A673 (cell line): ENCODE data around the gene DNAH9. TPM values are rescaled to one million over a fixed set of nuclear protein-coding genes. Genes with fewer than 3 reads are reported as not detected.

Source experiments
- BruUV-seq: library from RNA; stranded (reverse); fragments of 400-500 nt; replicated peaks from 2 replicates; lab custom pipeline; 2021; lab: Mats Ljungman, UMichigan
- CTCF ChIA-PET: fragments of 300-600 bp; sonication (Branson Sonifier 250); formaldehyde crosslinking; loops from one replicate; lab custom pipeline; 2022; ENCODE audit warnings: antibody characterized with exemption; lab: Charles Lee
- POLR2A ChIA-PET: fragments of 300-600 bp; sonication (Branson Sonifier 250); formaldehyde crosslinking; loops from one replicate; lab custom pipeline; 2022; ENCODE audit warnings: antibody characterized with exemption; ENCODE audit not compliant: low non-redundant PET; lab: Charles Lee
- DNase-seq: peaks from one replicate; pipeline ENCODE4 v3.0.0-alpha.2; 2015; ENCODE audit warnings: low spot score
- H3K27ac ChIP-seq: fragments of 200-600 bp; sonication (generic); 2 replicates; pipeline ENCODE4 v1.5.1; 2016; ENCODE audit warnings: mixed run types, low read depth, mild to moderate bottlenecking, mixed read lengths, antibody characterized with exemption, low read length; ENCODE audit not compliant: poor library complexity, severe bottlenecking
- H3K27me3 ChIP-seq: fragments of 200-600 bp; sonication (generic); replicated peaks from 2 replicates; pipeline ENCODE4 v1.6.1; 2017; ENCODE audit warnings: mixed run types, low read depth, mild to moderate bottlenecking, mixed read lengths, antibody characterized with exemption, low read length; ENCODE audit not compliant: insufficient read depth, poor library complexity
- H3K36me3 ChIP-seq: fragments of 200-600 bp; sonication (generic); 2 replicates; pipeline ENCODE4 v1.6.1; 2016; ENCODE audit warnings: mixed run types, mild to moderate bottlenecking, mixed read lengths, antibody characterized with exemption, low read length; ENCODE audit not compliant: insufficient read depth, poor library complexity, severe bottlenecking
- H3K4me1 ChIP-seq: fragments of 200-600 bp; sonication (generic); 2 replicates; pipeline ENCODE4 v1.6.1; 2017; ENCODE audit warnings: mixed run types, mild to moderate bottlenecking, mixed read lengths, antibody characterized with exemption, low read length; ENCODE audit not compliant: insufficient read depth, poor library complexity, severe bottlenecking
- H3K4me3 ChIP-seq: fragments of 200-600 bp; sonication (generic); 2 replicates; pipeline ENCODE4 v1.5.1; 2016; ENCODE audit warnings: low read depth, mixed run types, mild to moderate bottlenecking, mixed read lengths, low read length; ENCODE audit not compliant: poor library complexity, severe bottlenecking
- H3K9me3 ChIP-seq: fragments of 200-600 bp; sonication (generic); 2 replicates; pipeline ENCODE4 v1.6.1; 2016; ENCODE audit warnings: mixed run types, low read depth, mild to moderate bottlenecking, mixed read lengths, antibody characterized with exemption, low read length; ENCODE audit not compliant: poor library complexity, severe bottlenecking
- EZH2 ChIP-seq: fragments of 200-600 bp; sonication (generic); IDR thresholded peaks from 2 replicates; pipeline ENCODE4 v1.6.1; 2017; ENCODE audit warnings: borderline replicate concordance, low read depth, mild to moderate bottlenecking, mixed read lengths, antibody characterized with exemption, low read length; ENCODE audit not compliant: poor library complexity, severe bottlenecking
- intact Hi-C: fragments of 100-400 bp; cut with micrococcal nuclease; formaldehyde crosslinking; loops from one replicate; pipeline ENCODE4 v1.10.0; 2022; ENCODE audit not compliant: unreplicated experiment
- total RNA-seq: library from RNA; stranded (reverse); gene quantifications from 2 replicates; pipeline ENCODE4 v1.2.3, GENCODE V29; 2021
- TF ChIP-seq, protein P1 (sequence below): fragments of 300-800, 200-600 bp; sonication (generic); conservative IDR thresholded peaks from 2 replicates; pipeline ENCODE4 v1.5.1; 2017; ENCODE audit warnings: low read depth, mild to moderate bottlenecking, antibody characterized with exemption, low read length, moderate library complexity, mixed read lengths

Gene DNAH9
- total RNA-seq, 1 experiment from 2014 or later = 6.6 TPM

DNA sequence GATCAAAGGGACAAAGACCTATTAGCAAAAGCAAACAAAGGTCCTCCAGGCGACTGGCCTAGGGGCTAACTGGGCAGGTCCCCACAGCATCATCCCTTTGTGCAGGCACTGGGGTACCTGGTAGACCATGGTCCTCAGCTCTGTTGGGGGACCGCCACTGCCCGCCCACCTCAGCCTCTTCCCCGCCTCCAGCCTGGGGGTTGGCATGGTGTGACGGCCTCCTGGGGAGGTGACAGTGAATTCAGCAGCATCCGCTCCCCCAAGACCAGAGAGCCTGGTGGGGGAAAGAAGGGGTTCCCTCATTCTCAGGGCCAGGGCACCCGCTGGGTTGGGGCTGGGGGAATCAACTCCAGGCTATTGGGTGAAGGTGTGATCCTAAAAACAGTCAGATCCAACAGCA is 38.7 kb upstream of the DNAH9 start:
- BruUV-seq = no TSS peak
- TF ChIP-seq, protein P1, sequence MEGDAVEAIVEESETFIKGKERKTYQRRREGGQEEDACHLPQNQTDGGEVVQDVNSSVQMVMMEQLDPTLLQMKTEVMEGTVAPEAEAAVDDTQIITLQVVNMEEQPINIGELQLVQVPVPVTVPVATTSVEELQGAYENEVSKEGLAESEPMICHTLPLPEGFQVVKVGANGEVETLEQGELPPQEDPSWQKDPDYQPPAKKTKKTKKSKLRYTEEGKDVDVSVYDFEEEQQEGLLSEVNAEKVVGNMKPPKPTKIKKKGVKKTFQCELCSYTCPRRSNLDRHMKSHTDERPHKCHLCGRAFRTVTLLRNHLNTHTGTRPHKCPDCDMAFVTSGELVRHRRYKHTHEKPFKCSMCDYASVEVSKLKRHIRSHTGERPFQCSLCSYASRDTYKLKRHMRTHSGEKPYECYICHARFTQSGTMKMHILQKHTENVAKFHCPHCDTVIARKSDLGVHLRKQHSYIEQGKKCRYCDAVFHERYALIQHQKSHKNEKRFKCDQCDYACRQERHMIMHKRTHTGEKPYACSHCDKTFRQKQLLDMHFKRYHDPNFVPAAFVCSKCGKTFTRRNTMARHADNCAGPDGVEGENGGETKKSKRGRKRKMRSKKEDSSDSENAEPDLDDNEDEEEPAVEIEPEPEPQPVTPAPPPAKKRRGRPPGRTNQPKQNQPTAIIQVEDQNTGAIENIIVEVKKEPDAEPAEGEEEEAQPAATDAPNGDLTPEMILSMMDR = no peak
- no peak for TF ChIP-seq EZH2
- intact Hi-C loops = no loop called here
- Histone ChIP-seq H3K27ac (no peak overlapping the region), H3K27me3 (no peaks in the 10 kb centered on the region), H3K9me3 (no peaks in the 10 kb centered on the region), H3K36me3 (no peaks in the 10 kb centered on the region), H3K4me1 (peaks cover 8% of the 10 kb centered on the region), H3K4me3 (no peak overlapping the region)
- DNase-seq = no peak
- CTCF ChIA-PET = no interaction called here
- POLR2A ChIA-PET = no interaction called here

DNA sequence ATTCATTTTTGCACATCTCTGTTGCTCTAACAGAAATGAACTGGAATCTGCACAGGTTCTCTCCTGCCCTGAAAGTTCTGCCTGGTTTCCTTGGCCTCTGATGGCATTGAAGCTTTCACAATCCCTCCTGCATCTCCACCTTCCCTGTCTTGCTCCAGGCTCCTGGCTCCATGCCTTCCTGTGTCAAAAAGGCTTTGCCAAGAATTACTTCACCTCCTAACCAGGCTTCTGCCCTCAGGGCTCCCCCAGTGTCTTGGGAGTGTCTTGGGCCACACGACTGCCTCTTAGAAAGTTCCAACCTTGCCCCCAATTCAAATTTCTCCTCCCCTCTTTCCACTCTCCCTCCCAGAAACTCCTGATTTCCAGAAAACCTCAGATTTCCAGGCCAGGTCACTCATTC is 37.0 kb upstream of the DNAH9 start:
- Histone ChIP-seq H3K27me3 (no peaks in the 10 kb centered on the region), H3K4me3 (no peak overlapping the region), H3K4me1 (peaks cover 20% of the 10 kb centered on the region), H3K9me3 (no peaks in the 10 kb centered on the region), H3K36me3 (no peaks in the 10 kb centered on the region), H3K27ac (no peak overlapping the region)
- no TSS peak for BruUV-seq
- DNase-seq = no peak
- POLR2A ChIA-PET = no interaction called here
- intact Hi-C loops = no loop called here
- TF ChIP-seq, protein P1 = no peak
- TF ChIP-seq EZH2 = no peak
- CTCF ChIA-PET = no interaction called here

DNA sequence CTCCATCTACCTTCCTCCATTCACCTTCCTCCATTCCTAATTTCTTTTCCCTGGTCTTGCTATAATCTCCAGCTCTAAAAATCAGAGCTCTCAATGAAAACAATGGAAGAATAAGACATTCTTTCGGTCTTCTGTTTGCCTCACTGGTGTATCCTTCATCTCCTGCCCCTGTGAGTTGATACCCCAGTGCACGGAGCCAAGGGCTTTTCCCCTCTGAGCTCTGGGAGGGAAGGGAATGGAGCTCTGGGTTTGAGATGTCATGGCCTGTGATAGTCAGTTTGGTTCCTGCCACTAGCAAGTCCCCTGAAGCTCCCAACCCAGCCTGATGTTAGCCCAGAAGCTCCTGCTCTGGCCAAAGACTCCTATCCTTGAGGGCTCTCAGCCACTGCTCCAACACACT is 36.6 kb upstream of the DNAH9 start:
- intact Hi-C loops = no loop called here
- Histone ChIP-seq H3K27me3 (no peaks in the 10 kb centered on the region), H3K36me3 (no peaks in the 10 kb centered on the region), H3K4me1 (peaks cover 20% of the 10 kb centered on the region), H3K27ac (no peak overlapping the region), H3K9me3 (no peaks in the 10 kb centered on the region), H3K4me3 (no peak overlapping the region)
- CTCF ChIA-PET = no interaction called here
- TF ChIP-seq EZH2 = no peak
- TF ChIP-seq, protein P1 = no peak
- BruUV-seq = no TSS peak
- DNase-seq = no peak
- POLR2A ChIA-PET = no interaction called here
